SIG-M5 treated with dmso at 0.1 percent for 504 hours (cell line): ENCODE results near the gene LYL1.

Source experiments
- DNase-seq: peaks from one replicate; lab custom pipeline; 2025; ENCODE audit not compliant: unreplicated experiment; lab: John Stamatoyannopoulos, UW

Gene LYL1

DNA sequence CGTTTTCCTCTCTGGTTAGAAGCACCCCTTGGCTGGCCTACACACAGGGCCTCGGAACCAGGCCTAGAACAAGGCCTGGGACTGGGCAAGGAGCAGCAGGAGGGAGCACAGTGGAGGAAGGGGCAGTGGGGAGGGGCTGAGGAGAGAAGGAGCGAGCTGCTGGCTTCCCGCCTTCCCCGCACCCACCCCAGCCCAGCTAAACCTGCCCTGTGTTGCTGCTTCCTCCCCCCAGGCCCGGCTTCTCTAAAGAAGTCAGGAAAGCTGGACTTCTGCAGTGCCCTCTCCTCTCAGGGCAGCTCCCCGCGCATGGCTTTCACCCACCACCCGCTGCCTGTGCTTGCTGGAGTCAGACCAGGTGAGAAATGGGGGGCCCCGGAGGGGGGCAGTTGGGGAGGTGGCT lies 24.3 kb downstream of the LYL1 start:
- DNase-seq = no peak

DNA sequence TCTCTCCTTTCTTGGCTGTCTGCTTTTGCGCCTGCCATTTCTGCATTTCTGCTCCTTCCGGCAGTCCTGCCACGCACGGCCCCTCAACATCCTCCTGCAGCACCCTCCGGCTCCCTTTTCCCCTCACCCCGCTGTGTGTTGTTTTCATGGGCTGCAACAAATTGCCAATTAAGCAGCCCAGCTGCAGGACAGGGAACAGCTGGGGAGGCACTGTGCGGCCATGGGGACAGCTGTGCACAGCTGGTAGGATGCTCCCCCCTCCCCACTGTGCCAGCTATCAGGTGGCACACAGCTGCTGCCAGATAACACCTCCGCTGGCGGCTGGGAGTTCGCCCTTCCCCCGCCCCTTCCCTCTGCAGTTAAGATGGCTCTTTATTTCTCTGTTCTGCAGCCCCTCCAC lies 25.4 kb downstream of the LYL1 start:
- DNase-seq = no peak

DNA sequence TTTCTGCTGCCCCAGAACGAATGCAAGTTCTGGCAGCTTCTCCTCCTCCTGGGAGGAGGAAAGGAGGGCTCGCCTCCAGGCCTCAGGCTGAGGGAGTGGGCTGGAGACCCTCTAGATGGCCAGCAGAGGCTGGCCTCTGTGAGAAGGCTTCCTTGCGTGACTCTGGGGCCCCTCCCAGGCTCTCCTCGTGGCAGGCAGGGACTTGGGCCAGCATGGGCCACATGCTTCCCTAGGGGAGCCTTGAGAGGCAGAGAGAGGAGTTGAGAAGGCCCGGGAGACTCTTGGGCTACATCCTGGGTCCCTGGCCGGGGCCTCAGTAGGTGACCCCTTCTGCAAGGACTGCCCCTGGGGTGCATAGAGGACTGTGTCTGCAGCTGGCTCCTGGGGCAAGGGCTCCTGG lies 25.9 kb downstream of the LYL1 start:
- no peak for DNase-seq

DNA sequence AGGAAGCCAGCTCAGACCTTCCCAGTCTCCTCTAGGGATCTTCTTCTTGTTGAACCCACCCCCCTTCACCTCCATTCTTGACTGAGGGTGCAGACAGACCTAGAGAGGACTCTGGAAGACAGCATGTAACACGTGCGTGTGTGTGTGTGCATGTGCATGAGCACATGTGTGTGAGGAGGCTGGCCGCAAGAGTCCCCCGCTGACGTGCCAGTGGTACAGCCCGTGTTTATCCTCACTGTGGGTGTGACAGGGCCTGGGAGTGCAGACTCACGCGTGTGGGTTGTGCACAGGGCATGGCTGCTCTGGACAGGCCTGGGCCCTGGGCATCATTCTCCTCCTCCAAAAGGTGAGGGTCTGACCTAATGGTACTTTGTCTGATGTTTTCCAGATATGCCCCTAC lies 26.3 kb downstream of the LYL1 start:
- no peak for DNase-seq

DNA sequence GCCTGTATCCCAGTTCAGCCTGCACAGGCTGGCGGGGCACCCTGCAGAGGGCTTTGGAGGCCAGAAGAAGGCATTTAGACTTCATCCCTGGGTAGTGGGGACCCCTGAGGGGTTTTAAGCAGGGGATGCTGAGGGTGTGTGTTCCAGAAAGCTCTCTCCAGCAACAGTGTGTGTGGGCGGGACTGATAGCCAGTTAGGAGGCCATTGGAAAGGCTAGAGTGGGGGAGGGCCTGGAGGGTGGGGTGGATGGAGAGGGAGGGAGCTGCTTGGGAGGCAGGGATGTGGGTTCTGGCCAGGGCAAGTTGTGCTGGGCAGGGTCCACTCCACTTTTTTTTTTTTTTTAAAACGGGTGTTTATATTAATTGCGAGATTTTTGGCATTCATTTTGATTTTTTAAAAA lies 28.3 kb downstream of the LYL1 start:
- DNase-seq = no peak

DNA sequence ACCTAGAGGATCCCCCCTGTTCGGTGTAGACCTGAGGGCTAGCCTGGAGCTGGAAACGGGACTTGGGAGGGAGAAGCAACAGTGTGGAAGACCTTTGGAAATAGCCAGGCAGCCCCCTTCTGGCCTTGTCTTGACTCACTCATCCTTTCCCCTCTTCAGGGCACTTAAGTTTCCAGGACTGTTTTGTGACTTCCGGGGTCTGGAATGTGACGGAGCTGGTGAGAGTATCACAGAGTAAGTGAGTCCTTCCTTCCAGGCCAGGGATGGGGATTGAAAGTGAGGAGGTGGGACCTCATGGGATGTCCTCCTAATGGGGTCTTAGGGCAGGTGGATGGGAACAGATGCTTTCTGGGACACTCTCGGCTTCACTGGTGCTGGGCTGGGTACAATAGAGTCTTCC lies 29.4 kb downstream of the LYL1 start:
- no peak for DNase-seq

DNA sequence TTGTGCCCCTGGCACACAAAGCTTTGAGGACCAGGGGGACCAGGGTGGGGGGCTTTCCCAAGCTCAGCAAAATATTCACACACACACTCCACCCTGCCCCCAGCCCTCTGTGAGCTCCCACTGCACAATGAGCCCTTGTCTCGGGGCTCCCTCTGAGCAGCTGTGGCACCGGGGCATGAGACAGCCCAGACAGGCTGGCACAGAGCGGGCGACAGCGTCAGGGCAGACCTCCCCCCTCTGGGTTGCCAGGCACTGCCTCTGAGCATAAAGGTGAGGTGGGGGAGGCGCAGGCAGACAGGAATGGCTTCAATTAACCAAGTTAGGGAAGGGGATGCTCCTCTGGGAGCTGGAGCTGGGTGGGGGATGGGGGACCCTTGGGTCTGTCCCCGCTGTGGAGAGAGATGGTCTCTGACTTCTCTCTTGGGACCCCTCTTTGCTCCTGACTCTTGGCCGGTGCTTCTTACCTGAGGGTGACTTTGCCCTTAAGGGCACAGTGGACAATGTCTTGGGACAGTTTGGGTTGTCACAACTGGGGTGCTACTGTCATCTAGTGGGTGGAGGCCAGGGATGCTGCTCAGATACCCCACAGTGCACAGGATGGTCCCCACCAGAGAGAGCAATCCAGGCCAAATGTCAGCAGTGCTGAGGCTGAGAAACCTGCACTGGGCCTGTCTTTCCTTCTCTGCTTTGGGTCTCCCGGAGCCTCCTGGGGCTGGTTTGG lies 30.3 kb downstream of the LYL1 start:
- DNase-seq = no peak

DNA sequence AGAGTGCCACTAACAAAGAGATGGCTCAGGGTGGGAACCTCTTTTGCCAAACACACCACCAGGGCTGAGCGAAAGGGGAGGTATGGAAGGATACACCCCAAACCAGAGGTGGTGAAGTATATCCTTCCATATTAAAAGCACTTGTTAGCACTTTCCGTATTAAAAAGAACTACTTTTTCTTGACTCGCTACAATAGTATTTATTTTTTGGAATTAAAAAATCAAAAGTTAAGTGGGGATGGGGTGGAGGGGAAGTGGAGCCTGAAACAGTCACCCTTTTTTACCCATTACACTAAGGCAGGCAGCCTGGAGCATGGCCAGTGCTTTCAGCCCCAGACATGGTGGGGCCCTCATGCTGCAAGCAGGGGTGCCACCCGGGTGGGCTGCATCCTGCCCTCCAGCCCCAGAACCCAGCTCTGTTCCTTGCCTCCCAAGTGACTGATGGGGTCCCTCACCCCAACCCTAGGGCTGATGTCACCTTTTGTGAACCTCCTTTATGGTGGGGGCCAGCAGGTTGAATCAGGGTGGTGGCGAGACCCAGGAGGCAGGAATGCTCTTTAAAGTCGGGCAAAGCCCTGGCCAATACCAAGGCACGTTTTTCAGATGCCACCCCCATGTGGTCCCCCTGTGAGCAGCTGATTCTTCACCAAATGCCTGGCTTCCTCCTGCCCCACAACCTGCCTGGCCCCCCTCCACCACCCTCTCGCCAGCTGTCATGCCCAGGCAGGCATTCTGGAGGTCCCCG lies 31.0 kb downstream of the LYL1 start:
- DNase-seq = no peak

DNA sequence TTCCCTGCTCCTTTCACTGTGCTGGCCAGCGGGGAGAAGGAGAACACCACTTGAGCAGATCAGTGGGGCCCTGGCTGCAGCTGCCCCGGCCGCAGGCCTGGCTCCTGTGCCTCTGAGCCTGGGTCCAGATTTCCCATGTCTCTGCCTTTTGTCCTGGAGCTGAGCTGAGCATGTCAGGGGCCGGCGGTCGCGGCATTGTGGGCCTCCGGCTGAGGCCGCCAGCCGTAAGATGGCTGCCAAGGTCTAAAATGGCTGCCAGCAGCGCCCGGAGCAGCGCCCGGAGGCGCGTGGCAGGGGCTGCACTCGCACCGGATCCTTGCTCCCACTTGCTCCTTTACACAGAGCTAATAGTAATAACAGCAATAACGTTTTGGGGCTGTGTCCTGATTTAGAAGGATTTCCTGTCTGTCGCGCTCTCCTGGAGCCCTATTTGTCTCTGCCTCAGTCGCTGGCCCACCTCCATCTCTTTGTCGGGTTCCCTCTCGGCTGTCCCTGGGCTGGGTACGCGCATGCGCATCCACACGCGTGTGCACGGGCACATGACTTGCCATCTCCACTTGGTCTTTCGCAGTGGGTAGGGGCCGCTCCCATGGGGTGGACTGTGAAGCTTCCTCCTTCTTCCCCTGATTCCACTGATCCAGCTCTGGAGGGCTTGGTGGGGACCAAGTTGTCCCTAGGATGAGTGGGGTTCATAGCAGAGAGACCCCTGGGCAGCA lies 32.1 kb downstream of the LYL1 start:
- DNase-seq = no peak

DNA sequence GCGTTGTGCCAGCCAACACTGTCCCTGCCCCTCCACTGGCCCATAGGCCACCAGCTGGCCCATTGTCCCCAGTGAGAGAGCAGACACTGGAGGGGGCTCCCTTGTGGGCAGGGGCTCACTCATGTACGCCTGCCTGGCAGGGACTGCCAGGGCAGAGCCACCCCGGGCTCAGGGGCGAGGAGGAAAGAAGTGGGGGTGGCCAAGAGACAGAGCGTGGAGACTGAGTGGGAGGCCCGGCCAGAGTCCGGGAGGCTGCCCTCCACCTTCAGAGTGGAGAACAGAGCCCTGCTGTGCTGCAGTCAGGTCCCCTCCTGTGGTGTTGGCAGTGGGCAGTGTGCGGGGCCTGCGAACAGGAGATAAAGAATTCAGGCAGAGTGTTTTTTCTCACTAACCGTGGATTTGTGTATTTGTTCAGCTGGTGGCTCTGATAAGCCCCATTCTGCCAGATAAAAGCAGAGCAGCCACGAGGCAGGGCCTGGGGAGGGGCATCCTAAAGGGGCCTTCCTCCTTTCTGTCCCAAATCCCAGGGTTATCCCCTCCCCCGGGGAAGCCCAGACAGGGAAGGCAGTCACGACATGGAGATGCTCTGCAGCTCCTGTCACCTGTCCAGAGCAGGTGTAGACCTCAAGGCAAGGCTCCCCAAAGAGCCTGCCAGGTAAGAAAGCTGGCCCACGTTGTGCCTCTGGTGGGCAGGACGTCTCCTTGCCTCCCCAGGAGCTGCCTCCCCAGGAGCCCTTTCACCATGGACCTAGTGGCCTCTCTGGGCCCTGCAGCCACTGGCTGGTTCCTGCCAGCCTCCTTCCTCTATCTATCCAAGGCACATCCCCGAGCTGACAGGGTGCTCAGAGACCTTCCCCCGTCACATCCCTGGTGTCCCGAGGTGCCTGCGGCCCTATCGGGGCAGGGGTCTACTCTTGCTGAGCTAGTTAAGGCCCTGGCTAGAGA lies 33.0 kb downstream of the LYL1 start:
- DNase-seq = no peak

DNA sequence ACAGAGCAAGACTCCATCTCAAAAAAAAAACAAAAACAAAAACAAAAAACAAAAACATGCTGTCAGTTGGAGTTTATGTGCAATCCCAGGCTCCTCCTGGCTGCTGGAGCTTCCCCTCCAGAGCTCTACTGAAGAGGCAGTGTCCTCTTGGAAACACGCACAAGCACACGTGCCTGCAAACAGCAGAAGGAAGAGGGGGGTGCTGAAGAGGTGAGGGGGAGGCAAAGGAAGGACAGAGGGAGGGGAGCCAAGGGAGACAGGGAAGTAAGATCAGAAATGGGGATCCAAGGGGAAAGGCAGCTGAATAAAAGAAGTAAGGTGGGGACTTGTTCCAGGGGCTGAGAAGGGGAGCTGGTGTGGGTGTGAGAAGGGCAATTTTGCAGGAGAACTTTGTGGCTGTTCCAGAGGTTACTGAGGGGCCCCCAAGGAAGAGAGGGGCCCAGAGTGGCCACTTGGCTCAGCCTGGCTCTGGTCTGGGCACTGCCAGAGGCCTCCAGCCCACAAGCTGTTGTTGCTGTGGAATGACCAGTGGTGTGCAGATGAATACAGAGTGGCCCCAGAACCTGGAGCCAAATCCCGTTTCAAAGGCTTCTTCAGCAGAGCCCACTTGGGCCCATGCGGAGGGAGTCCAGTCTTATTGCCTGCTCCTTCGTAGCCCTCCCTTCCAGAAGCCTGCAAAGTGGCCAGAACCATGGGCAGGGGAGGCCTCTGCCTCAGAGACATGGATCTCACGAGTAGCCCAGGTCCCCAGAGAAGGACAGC lies 34.4 kb downstream of the LYL1 start:
- no peak for DNase-seq

DNA sequence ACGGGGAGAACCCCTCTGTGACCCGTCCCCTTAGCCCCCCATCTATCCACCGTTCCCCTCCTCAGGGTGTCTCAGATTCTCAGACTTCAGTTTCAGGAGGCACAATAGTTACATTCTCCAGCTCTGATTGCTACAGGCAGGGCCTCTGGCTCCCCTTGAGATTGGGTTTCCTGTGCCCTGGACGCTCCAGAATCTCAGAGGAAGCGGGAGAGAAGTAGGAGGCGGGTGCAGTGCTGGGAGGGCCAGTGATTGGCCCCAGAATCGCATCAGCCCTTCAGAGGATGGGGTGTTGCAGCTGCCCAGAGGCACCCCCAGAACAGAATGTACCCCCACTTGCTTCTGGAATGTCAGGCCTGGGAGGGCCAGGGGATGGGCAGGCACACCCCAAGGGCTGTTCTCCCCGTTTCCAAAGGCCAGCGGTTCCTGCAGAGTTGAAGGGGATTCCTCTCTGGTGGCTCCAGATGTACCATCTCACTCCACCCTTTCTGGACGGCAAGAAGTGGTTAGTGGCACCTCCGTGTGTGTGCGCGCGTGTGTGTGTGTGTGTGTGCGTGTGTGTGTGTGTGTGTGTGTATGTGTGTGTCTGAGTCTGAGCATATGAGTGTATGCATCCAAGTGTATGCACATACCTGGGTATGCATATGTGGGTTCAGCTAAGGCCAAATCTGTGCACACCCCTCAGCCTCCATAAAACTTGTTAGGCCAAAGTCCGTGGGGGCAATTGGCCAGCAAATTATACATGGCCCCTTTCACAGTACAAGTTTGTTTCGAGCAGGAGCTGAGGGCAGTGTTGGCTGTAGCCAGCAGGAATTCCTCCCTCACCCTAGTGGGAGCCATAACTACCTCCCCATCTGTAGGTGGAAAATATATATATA lies 35.5 kb downstream of the LYL1 start:
- no peak for DNase-seq

DNA sequence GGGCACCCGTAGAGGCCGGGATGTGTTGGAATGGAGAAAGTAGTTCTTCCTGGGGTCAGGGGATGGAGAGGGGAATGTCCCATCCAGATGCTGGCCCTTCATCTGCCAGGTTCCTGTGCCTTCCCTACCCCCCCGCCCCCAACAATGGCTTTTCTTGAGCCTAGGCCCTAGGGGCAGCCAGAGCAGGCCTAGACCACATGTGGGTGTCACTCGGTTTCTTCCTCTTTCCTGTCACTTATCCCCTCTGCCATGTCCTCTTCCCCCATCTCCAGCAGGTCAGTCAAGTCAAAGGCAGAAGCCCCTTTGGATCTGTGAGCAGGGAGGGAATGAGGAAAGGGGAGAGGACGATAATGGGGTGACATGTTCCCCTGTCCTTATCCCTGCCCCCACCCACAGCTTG lies 36.4 kb downstream of the LYL1 start:
- DNase-seq = no peak

DNA sequence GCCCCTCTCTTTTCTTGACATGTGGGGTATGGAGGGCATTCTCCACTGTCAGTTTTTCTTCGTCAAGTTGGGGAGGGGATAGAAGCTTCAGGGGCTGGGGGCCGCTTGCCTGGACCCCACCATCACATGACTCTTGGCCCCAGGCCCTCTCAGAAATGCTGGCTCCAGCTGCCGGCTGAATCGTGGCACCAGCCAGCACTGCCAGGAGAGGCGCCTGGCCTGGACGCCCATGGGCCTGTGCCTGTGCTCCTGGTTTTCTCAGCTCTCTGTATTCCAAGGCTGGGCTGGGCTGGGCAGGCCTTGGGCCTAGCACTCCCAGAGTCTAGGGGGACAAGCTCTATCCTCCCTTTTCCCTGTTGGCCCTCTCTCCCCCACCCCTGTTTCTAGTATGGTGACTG lies 38.6 kb downstream of the LYL1 start:
- DNase-seq = no peak

DNA sequence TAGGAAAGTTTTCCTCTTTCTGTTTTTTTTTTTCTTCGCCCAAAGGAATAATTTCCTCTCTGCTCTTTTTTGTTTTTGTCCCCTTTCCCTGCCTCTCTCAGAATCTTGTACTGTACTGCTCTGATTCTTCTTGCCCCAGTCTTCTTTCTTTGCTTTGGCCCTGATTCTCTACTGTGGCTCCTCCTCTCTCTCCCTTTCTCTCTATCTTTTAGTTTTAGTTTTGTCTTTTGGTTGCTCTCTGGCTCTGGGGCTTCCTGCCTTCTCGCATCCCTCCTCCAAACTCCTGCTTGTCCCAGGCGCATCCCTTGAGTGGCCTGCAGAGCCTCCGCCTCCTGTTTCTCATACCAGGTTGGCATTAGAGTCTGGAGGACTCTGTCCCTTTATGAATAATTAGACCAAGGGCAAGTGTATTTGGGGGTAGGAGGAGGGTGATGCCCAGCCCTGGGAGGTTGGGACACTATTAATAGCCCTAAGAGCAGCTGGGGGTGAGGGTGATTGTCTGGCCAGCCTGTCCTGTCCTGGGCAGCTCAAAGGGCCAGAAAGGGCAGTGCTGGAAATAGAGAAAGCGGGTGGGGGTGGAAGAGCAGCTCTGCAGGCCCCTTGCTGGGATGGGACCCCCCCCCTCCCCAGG lies 39.1 kb downstream of the LYL1 start:
- DNase-seq = no peak

DNA sequence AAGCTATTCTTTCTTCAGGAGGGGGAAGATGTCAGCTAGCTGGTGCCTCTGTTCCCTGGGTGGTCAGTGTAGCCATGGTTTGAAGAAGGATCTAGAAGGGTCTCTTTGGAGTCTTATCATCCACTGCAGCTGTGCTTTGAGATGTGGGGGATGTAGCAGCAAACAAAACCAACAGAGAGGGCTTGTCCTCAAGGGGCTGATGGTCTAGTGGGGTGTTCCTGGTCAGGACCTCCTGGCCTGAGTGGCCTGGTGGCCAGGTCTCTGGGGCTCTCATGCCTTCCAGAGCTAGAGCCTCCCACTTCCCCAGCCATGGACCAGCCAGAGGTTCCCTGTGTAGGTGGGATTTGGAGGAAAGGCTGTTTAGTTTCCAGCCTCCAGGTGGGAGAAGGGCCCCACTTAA lies 40.3 kb downstream of the LYL1 start:
- DNase-seq = no peak

DNA sequence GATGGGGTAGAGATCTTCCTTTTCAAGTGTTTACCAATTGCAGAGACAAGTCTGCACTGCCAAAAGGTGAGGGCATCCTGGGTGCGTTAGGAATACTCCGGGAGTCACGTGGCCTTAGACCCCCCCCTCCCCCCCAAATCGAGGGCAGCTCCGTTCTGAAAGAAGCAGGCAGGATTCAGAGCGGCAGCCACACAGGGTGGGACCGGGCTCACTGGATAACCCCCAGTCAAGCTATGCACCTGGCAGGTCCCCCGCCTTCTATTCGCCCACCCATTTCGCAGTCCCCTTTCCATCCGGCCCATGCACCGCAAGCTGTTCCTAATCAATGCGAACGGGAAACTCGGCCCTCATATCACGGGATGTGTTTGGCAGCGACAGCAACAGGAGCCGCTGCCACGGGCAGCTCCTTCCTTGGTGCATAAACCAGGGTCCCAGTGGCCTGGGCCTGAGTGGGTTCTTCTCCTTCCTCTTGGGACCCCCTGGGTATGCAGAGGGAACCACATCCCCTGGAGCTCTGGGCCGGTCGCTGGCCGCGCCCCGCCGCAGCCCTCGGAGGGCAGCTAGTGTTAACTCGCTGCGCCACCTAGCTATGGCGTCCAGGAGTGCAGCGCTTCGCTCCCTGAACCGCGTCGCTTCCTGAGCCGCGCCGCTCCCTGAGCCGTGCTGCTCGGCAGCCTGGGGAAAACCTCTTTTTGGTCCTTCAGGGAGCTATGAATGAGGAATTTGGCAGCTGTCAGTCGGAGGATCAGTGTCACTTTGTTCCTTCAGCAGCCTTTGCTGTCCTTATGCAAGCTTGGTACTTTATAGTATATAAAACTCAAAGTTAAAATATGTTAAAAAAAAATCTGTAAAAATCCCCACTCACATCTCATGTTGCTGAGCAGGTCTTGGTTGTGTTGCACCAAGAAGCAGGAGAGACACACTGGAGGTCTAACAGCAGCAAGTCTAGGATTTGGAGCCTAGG lies 41.4 kb downstream of the LYL1 start:
- peak; percentile 37 for DNase-seq
